ENCODE measurements around the gene DPT.

Gene DPT

DNA sequence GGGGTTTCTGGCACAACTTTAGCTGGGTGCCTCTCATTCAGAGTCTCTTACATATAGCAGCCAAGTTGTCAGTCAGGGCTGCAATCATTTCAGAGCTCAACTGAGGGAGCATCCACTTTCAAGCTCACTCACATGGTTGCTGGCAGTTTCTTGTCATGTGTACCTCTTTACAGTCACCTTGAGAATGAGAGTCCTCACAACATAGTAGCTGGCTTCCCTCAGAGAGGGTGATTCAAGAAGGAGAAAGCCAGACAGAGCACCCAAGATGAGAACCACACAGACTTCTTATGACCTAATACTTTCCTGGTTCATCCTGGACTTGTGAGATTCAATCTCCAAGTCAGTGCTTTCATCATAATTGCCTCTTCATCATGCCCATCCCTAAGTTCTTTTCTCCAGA is 57.2 kb downstream of the DPT start:
- DNase-seq (ENCODE audit: low read depth in 2 of 3, low spot score in 2 of 3): no peak

DNA sequence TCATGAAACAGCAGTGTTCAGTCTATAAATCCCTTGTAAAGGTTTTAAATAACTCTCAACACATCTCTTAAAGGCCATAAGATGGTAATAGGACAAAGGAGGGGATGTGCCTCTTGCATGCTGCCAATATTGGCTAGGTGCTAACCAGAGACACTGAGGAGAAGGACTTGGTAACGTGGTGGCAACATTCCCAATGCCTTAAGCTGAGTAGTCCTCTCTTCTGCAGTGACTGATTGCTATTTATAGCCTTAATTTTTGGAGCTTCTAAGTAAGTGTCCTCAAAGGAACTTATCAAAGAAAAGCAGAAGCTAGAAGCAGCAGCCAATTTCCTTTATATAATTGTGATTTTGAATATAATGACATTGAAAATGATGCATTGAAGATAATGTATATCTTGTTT is 63.0 kb downstream of the DPT start:
- no peak for DNase-seq (ENCODE audit: low read depth in 2 of 3, low spot score in 2 of 3)

DNA sequence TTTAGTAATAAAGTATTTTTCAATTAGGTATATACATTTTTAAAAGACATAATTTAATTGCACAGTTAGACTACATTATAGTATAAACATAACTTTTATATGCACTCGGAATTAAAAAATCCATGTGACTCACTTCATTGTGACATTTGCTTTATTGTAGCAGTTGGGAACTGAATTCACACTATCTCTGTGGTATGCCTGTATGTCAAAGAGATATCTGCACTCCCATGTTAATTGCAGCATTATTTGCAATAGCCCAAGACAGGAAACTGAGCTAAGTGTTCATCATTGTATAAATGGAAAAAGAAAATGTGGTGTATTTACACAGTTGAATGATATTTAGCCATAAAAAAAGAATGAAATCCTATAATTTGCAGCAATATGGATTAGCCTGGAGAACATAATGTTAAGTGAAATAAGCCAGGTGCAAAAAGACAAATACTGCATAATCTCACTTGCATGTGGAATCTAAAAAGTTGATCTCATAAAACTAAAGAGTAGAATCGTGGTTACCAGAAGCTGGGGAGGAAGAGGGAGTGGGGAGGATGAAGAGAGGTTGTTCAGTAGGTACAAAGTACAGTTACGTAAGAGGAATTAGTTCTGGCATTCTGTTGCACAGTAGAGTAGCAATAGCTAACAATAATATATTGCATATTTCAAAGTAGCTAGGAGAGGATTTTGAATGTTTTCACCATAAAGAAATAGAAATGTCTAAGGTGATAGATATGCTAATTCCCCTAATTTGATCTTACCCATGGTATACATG is 64.8 kb downstream of the DPT start:
- DNase-seq (ENCODE audit: low read depth in 2 of 3, low spot score in 2 of 3): no peak

DNA sequence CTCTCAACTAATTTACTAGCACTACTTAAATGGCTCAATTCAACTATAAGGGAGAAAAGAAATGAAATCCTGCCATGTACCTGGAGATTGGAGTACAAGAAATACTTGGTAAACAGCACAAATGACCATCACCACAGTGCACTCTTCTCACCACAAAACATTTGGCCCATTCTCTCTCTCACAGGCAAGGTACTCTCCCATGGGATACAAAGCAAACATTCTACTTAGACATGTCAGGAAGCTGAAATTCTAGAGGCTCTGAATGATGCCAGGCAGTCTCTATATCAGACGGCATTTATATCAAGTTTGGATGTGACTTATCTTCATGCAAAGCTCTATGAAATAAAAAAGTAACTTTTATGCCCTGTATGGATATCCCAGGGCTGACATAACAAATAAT is 72.5 kb downstream of the DPT start:
- no peak for DNase-seq (ENCODE audit: low read depth in 2 of 3, low spot score in 2 of 3)

DNA sequence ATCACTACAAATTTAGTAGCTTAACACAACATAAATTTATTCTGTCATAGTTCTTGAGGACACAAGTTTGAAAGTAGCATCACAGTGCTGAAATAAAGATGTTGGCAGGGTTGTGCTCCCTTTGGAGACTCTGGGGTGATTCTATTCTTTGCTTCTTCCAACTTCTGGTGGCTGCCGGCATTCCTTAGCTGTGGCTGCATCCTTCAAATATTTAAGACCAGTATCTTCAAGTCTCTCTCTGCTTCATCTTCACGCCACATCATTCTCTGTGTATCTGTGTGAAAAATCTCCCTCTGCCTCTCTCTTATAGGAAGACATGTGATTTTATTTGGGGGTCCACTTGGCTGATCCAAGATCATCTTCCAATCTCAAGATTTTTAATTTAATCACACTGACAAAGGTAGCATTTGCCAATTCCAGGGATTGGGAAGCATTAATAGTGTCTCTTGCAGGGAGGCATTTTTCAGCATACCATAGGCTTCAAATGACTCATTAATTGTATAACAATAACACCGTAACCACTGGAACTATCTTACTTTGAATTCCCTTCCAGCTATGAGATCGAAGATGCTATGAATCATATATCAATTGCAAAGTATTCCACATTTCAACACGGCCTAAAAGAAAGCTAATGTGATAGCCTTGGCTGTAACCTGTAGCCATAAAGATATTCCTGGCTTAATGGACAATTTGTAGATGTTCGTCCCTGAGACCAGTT is 74.6 kb downstream of the DPT start:
- DNase-seq (ENCODE audit: low read depth in 2 of 3, low spot score in 2 of 3): no peak

DNA sequence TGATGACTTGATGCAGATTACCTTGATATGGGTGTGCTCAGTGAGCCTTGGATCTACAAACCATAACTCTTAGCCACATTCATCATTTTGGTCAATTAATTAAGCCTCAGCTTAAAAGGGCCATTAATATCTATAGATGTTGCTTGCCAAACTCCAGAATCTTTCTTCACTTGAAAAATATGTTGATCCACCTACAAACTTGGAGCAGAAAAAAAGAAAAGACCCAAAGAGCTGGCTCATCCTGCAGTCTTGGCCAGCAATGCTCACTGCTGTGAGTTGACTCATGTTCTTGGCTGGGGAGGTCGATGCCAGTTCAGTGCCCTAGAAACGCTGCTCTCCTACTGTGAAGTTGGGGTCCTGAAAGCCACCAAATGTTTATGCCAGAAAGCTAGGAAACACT is 75.4 kb downstream of the DPT start:
- no peak for DNase-seq (ENCODE audit: low read depth in 2 of 3, low spot score in 2 of 3)

DNA sequence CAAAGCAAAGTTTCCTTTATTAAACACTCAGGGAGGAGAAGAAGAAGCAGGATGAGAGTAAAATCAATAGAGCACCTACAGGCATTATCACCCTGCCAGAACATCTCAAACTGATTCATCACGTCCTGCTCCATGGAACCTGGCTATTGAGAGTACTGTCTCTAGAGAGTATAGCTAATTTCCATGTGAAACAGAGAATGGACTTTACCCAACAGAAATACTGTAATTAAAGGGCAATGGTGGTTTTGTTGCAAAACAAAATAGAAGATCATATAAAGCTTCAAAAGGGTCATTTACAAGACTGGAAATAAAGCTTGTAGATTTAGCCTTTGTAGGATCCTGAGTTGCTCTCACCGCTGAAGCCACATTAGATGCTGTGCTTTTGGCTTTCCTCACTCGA is 83.3 kb downstream of the DPT start:
- no peak for DNase-seq (ENCODE audit: low read depth in 2 of 3, low spot score in 2 of 3)

All from activated CD8-positive, alpha-beta memory T cell treated with anti-CD3 and anti-CD28 coated beads for 48 hours (primary cell).